Thyroid gland (tissue), 4 donors: ENCODE results near the gene SLC38A1.
"Not testable (repeated sequence)": the region's sequence is repeated elsewhere in the genome, so short reads cannot be mapped to it uniquely, and the experiment has no call there.

ENCODE experiments used
- CTCF ChIP-seq, 6 experiments: fragments of 200-600 bp in 3 of 6; fragments of 450-650 bp in 3 of 6; sonication (generic) in 3 of 6; IDR thresholded peaks; one replicate each; pipeline ENCODE4 v1.5.1; 2016 to 2019; ENCODE audit warnings: antibody characterized with exemption in 6 of 6, mild to moderate bottlenecking in 2 of 6, inconsistent platforms in 1 of 6, moderate library complexity in 1 of 6
- POLR2A ChIP-seq, 2 donors: fragments of 450-650 bp; IDR thresholded peaks; one replicate each; pipeline ENCODE4 v1.6.1; 2017; ENCODE audit warnings: antibody characterized with exemption in 2 of 2, mild to moderate bottlenecking in 2 of 2, moderate library complexity in 1 of 2

- TF ChIP-seq CTCF, POLR2A (IDR thresholded peaks at IDR 0.05): not testable (repeated sequence)
Observed at GRCh38 chr12:46249960-46250359, 18.9 kb downstream of the SLC38A1 start.
